ENCODE data around the gene NXPH4.

The NXPH4 gene

DNA sequence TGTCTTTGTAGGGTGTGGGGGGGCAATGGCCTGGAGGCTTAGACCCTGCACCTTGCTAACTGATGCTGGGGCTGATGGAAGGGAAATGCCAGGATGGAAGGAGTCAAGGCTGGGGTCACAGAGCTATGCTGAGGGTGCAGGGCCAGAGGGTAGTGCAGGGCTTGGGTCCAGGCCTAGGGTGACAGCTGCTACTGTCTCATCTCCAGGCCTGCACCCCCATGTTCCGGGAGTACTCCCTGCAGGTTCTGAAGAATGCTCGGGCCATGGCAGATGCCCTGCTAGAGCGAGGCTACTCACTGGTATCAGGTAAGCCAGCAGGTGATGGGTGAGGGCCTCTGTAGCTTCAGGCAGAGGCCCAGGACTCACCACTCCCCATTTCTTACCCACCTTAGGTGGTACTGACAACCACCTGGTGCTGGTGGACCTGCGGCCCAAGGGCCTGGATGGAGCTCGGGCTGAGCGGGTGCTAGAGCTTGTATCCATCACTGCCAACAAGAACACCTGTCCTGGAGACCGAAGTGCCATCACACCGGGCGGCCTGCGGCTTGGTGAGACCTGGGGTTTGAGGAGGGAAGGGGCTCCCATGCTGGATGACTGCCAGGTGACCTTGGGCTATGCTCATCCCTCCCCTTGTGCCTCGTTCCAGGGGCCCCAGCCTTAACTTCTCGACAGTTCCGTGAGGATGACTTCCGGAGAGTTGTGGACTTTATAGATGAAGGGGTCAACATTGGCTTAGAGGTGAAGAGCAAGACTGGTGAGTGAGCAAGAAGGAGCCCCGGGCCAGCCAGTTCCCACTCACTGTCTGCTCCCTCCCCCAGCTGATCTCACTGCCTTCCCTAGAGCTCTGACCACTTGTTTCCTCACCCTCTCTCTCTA, 17.0 kb downstream of the NXPH4 start:
- Histone ChIP-seq H3K4me1 (ENCODE audit: control insufficient read depth, insufficient read depth, low read length) (peaks cover 25% of the 10 kb centered on the region), H3K27ac (ENCODE audit: low read length) (no peak overlapping the region), H3K4me3 (ENCODE audit: low read length in 2 of 2) (no peak overlapping the region), H3K9ac (ENCODE audit: low read length in 2 of 2) (no peak overlapping the region), H3K36me3 (ENCODE audit: control insufficient read depth in 2 of 2, insufficient read depth in 2 of 2, low read length in 2 of 2) (peaks cover 14 to 25% of the 10 kb centered on the region in 2 donors), H3K9me3 (ENCODE audit: control insufficient read depth in 2 of 2, low read length in 2 of 2) (no peaks in the 10 kb centered on the region), H3K27me3 (ENCODE audit: control insufficient read depth in 1 of 2, insufficient read depth in 2 of 2, low read length in 2 of 2) (peaks cover 28 to 31% of the 10 kb centered on the region in 2 donors)

DNA sequence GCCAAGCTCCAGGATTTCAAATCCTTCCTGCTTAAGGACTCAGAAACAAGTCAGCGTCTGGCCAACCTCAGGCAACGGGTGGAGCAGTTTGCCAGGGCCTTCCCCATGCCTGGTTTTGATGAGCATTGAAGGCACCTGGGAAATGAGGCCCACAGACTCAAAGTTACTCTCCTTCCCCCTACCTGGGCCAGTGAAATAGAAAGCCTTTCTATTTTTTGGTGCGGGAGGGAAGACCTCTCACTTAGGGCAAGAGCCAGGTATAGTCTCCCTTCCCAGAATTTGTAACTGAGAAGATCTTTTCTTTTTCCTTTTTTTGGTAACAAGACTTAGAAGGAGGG, 17.6 kb downstream of the NXPH4 start:
- H3K36me3 ChIP-seq (ENCODE audit: control insufficient read depth in 2 of 2, insufficient read depth in 2 of 2, low read length in 2 of 2), result peaks cover 14 to 25% of the 10 kb centered on the region in 2 donors
- peaks cover 29% of the 10 kb centered on the region for H3K4me1 ChIP-seq (ENCODE audit: control insufficient read depth, insufficient read depth, low read length)
- no peak overlapping the region for H3K27ac ChIP-seq (ENCODE audit: low read length)
- H3K9ac ChIP-seq (ENCODE audit: low read length in 2 of 2), result no peak overlapping the region
- H3K27me3 ChIP-seq (ENCODE audit: control insufficient read depth in 1 of 2, insufficient read depth in 2 of 2, low read length in 2 of 2), result peaks cover 32 to 36% of the 10 kb centered on the region in 2 donors
- no peak overlapping the region for H3K4me3 ChIP-seq (ENCODE audit: low read length in 2 of 2)
- H3K9me3 ChIP-seq (ENCODE audit: control insufficient read depth in 2 of 2, low read length in 2 of 2), result no peaks in the 10 kb centered on the region

DNA sequence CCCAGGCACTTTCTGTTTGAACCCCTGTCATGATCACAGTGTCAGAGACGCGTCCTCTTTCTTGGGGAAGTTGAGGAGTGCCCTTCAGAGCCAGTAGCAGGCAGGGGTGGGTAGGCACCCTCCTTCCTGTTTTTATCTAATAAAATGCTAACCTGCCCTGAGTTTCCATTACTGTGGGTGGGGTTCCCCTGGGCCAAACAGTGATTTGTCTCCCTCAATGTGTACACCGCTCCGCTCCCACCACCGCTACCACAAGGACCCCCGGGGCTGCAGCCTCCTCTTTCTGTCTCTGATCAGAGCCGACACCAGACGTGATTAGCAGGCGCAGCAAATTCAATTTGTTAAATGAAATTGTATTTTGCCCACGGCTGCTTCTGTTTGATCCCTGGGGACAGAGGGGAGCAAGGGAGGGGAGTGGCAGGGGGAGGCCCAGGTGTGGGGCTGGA, 18.0 kb downstream of the NXPH4 start:
- H3K9ac ChIP-seq (ENCODE audit: low read length in 2 of 2), result no peak overlapping the region
- H3K4me3 ChIP-seq (ENCODE audit: low read length in 2 of 2), result no peak overlapping the region
- no peaks in the 10 kb centered on the region for H3K9me3 ChIP-seq (ENCODE audit: control insufficient read depth in 2 of 2, low read length in 2 of 2)
- peaks cover 14 to 25% of the 10 kb centered on the region in 2 donors for H3K36me3 ChIP-seq (ENCODE audit: control insufficient read depth in 2 of 2, insufficient read depth in 2 of 2, low read length in 2 of 2)
- peaks cover 31% of the 10 kb centered on the region for H3K4me1 ChIP-seq (ENCODE audit: control insufficient read depth, insufficient read depth, low read length)
- H3K27me3 ChIP-seq (ENCODE audit: control insufficient read depth in 1 of 2, insufficient read depth in 2 of 2, low read length in 2 of 2), result peaks cover 34 to 40% of the 10 kb centered on the region in 2 donors
- H3K27ac ChIP-seq (ENCODE audit: low read length), result no peak overlapping the region

DNA sequence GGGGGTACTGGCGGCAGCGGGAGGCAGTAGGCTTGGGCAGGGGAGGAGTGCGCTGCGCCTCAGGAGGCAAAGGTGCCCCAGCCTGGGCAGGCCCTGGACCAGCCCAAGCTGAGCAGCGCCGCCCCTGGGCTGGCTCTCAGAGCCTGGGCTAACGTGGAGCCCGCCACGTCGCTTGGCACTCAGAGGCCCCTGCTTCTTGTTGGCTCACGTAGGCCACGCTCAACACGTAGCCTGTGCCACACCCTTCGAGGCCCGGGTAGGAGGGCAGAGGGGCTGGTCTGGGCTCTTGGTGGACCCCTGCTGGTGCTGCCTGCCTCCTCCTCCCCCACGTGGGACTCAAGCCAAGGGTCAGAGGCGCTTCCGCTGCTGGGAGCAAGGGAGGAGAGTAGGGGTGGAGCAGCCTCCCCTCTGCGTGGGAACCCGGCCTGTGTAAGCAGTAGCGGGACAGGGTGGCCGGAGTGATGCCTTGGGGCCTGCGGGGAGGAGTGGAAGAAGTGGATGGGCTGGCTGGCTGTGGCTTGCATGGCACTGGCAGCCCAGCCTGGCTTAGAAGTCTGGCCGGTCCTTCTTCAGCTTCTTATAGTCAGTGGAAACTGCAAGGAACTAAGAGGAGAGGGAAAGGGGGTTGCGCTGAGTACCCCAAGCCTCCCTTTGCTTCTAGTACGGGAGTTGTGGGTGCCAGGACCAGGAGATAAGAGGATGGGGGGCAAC, 18.6 kb downstream of the NXPH4 start:
- Histone ChIP-seq H3K9me3 (ENCODE audit: control insufficient read depth in 2 of 2, low read length in 2 of 2) (no peaks in the 10 kb centered on the region), H3K27me3 (ENCODE audit: control insufficient read depth in 1 of 2, insufficient read depth in 2 of 2, low read length in 2 of 2) (peaks cover 37 to 46% of the 10 kb centered on the region in 2 donors), H3K4me1 (ENCODE audit: control insufficient read depth, insufficient read depth, low read length) (peaks cover 31% of the 10 kb centered on the region), H3K9ac (ENCODE audit: low read length in 2 of 2) (no peak overlapping the region), H3K36me3 (ENCODE audit: control insufficient read depth in 2 of 2, insufficient read depth in 2 of 2, low read length in 2 of 2) (peaks cover 14 to 25% of the 10 kb centered on the region in 2 donors), H3K4me3 (ENCODE audit: low read length in 2 of 2) (no peak overlapping the region), H3K27ac (ENCODE audit: low read length) (no peak overlapping the region)

DNA sequence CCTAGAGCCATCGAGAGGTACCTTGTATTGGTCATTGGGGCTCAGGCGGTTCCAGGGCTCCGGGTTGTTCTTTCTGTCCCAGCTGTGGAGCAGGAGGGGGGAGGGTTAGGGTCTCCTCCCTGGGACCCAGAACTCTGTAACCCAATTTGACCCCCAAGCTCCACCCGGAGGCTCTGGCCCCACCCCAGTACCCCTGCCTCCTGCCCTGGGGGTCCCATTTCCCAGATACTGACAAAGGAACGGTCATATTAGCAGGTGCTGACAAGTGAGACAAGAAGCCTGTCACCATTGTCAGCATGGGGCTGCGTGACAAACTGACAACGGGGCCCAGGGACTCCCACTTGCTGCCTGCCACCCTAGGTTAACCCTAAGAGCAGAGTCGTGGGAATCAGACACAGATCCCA, 19.1 kb downstream of the NXPH4 start:
- H3K4me1 ChIP-seq (ENCODE audit: control insufficient read depth, insufficient read depth, low read length), result peaks cover 31% of the 10 kb centered on the region
- peaks cover 42 to 51% of the 10 kb centered on the region in 2 donors for H3K27me3 ChIP-seq (ENCODE audit: control insufficient read depth in 1 of 2, insufficient read depth in 2 of 2, low read length in 2 of 2)

DNA sequence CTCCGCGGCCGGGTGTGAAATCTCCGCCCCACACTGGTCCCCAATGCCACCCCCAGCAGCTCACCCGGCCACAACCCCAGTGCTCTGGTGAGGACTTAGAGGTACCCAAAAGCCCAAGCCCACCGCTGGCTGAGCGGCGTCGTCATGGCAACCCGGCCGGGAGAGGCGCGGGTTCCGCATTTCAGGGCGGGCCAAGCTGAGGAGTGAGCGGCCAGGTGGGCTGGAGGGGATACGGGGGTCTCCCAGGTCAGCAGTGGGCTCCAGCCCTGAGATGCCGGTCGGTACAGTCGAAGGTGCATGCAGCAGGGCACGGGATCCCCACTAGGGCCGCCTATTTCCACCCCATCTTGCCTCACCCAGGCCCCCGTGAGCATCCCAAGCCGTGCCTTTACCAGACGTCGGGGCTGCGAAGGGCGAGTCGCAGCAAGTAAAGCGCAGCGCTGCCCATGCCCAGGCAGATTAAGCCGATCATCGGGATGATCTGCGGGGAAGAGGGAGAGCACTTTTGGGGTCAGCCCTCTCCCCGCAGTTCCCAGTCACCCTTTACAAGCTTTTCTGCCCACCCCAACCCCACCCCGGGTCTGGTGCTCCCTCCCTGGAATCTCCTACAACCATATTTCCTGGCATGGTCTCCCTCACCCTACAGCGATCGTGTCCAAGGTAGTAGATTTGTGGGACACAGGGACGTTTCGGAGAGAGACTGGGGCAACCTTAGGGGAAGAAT, 19.8 kb downstream of the NXPH4 start:
- H3K4me3 ChIP-seq (ENCODE audit: low read length in 2 of 2), result peak overlapping the region in 1 of 2 donors; percentile 22
- no peak overlapping the region for H3K27ac ChIP-seq (ENCODE audit: low read length)
- H3K27me3 ChIP-seq (ENCODE audit: control insufficient read depth in 1 of 2, insufficient read depth in 2 of 2, low read length in 2 of 2), result peaks cover 48 to 58% of the 10 kb centered on the region in 2 donors
- H3K4me1 ChIP-seq (ENCODE audit: control insufficient read depth, insufficient read depth, low read length), result peaks cover 35% of the 10 kb centered on the region
- H3K36me3 ChIP-seq (ENCODE audit: control insufficient read depth in 2 of 2, insufficient read depth in 2 of 2, low read length in 2 of 2), result peaks cover 14 to 25% of the 10 kb centered on the region in 2 donors
- H3K9ac ChIP-seq (ENCODE audit: low read length in 2 of 2), result no peak overlapping the region
- H3K9me3 ChIP-seq (ENCODE audit: control insufficient read depth in 2 of 2, low read length in 2 of 2), result no peaks in the 10 kb centered on the region

More for the DNA sequence above, 19.1 kb downstream of the NXPH4 start:
- peaks cover 14 to 25% of the 10 kb centered on the region in 2 donors for H3K36me3 ChIP-seq (ENCODE audit: control insufficient read depth in 2 of 2, insufficient read depth in 2 of 2, low read length in 2 of 2)
- H3K9ac ChIP-seq (ENCODE audit: low read length in 2 of 2), result no peak overlapping the region
- H3K27ac ChIP-seq (ENCODE audit: low read length), result no peak overlapping the region
- no peak overlapping the region for H3K4me3 ChIP-seq (ENCODE audit: low read length in 2 of 2)
- H3K9me3 ChIP-seq (ENCODE audit: control insufficient read depth in 2 of 2, low read length in 2 of 2), result no peaks in the 10 kb centered on the region

DNA sequence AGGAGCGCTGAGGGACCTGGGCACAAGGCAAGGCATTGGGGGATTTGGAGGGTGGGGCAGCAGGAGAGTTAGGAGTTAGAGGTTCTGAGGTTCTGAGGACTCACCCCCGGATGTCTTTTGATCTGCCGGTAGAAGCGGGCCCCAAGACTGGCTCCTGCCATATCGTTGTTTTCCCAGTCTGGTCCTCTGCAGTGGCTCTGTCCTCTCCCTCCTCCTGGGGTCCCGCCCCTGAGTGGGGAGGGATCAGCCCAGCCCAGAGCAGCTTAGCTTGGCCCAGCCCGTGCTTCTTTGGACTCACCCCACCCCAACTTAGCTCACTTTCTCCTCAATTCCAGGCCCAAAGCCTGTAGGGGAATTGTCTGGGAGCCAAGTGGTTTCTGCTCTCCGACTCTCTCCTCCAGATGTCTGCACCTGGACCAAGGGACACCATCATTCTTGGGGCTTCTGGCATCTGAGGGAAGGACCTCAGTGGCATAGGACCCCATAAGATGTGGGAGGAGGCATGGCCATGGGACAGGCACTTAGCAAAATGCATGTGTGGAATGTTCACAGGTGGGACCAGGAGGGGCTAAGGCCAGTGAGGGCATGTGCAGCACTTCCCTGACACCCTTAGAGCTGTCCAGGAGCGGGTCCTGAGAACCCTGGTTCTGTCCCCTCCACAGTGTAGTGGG, 20.5 kb downstream of the NXPH4 start:
- Histone ChIP-seq H3K27ac (ENCODE audit: low read length) (no peak overlapping the region), H3K4me3 (ENCODE audit: low read length in 2 of 2) (no peak overlapping the region), H3K4me1 (ENCODE audit: control insufficient read depth, insufficient read depth, low read length) (peaks cover 42% of the 10 kb centered on the region), H3K36me3 (ENCODE audit: control insufficient read depth in 2 of 2, insufficient read depth in 2 of 2, low read length in 2 of 2) (peaks cover 9 to 20% of the 10 kb centered on the region in 2 donors), H3K9me3 (ENCODE audit: control insufficient read depth in 2 of 2, low read length in 2 of 2) (no peaks in the 10 kb centered on the region), H3K9ac (ENCODE audit: low read length in 2 of 2) (no peak overlapping the region), H3K27me3 (ENCODE audit: control insufficient read depth in 1 of 2, insufficient read depth in 2 of 2, low read length in 2 of 2) (peaks cover 55 to 65% of the 10 kb centered on the region in 2 donors)

DNA sequence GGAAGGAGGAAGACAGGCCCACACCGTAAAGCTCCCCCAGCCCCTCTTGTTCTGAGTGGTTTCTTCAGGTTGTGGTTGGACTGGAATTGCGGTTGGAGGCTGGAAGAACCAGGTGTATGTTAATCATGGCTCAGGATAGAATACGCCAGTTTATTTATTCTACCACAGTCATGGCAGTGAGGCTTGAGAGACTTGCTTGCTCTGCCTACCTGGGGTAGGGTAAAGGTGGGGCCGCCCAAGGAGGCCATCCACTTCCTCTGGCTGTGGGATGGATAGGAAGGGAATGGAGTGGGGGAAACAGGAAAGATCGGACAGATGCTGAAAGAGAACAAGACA, 21.0 kb downstream of the NXPH4 start:
- Histone ChIP-seq H3K9me3 (ENCODE audit: control insufficient read depth in 2 of 2, low read length in 2 of 2) (no peaks in the 10 kb centered on the region), H3K9ac (ENCODE audit: low read length in 2 of 2) (no peak overlapping the region), H3K27ac (ENCODE audit: low read length) (no peak overlapping the region), H3K27me3 (ENCODE audit: control insufficient read depth in 1 of 2, insufficient read depth in 2 of 2, low read length in 2 of 2) (peaks cover 60 to 70% of the 10 kb centered on the region in 2 donors), H3K4me3 (ENCODE audit: low read length in 2 of 2) (no peak overlapping the region), H3K4me1 (ENCODE audit: control insufficient read depth, insufficient read depth, low read length) (peaks cover 47% of the 10 kb centered on the region), H3K36me3 (ENCODE audit: control insufficient read depth in 2 of 2, insufficient read depth in 2 of 2, low read length in 2 of 2) (peaks cover 5 to 16% of the 10 kb centered on the region in 2 donors)

DNA sequence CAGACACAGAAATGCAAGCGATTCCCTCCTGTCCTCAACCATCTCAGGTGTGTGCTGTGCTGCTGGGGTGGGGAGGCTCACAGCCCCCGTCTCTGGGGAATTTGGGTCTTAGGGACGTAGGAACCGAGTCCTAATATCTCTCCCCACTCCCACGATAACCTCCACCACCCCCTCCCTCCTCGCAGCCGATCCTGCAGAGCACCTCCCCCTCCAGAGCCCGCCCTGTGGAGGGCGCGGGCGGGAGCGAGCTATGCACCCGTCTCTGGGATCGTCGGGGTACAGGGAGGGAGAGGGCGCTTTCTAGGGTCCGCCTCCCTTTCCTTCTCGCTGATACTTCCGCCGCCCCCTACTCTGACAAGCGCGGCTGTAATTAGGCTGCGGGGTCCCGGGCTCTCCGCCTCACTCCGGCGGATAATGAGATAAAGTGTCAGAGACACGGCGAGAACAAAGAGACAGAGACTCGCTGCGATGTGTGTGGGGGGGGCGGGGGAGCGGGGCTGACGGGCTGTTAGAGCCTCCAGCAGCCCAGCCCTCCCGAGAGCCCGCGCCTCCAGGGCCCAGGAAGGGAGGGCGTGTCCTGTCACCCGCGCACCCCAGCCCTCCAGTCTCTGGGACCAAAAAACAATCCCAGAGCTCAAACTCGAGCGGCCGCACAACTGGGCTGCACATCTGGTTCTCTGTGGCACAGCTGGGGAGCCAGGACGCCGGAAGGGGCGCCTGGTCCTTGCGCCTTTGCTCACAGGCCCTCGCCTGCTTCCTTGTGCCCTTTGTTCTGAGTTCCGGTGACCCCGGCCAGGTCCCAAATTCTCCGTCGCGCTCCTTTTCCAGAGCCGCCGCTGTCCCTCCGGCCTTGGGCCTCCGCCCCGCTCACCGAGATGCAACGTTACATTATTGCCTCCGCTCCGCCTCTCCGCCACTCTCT, 21.6 kb downstream of the NXPH4 start:
- H3K4me3 ChIP-seq (ENCODE audit: low read length in 2 of 2), result peak overlapping the region; percentile 70 to 74
- H3K27me3 ChIP-seq (ENCODE audit: control insufficient read depth in 1 of 2, insufficient read depth in 2 of 2, low read length in 2 of 2), result peaks cover 66 to 76% of the 10 kb centered on the region in 2 donors
- H3K4me1 ChIP-seq (ENCODE audit: control insufficient read depth, insufficient read depth, low read length), result peaks cover 53% of the 10 kb centered on the region
- H3K9ac ChIP-seq (ENCODE audit: low read length in 2 of 2), result no peak overlapping the region
- H3K36me3 ChIP-seq (ENCODE audit: control insufficient read depth in 2 of 2, insufficient read depth in 2 of 2, low read length in 2 of 2), result peaks cover 5 to 11% of the 10 kb centered on the region in 2 donors
- H3K27ac ChIP-seq (ENCODE audit: low read length), result no peak overlapping the region
- H3K9me3 ChIP-seq (ENCODE audit: control insufficient read depth in 2 of 2, low read length in 2 of 2), result no peaks in the 10 kb centered on the region

All from stomach smooth muscle (tissue), 2 donors.